Endothelial cell (in vitro differentiated cells): Measurements from ENCODE around the gene KDM6B. TPM values are rescaled to one million over a fixed set of nuclear protein-coding genes. Genes with fewer than 3 reads are reported as not detected.

Experiments
- DNase-seq: peaks from one replicate; pipeline ENCODE4 v3.0.0; 2021; ENCODE audit warnings: low spot score
- H3K27ac Mint-ChIP-seq: one replicate; pipeline ENCODE4 v1.8.0; 2021; ENCODE audit warnings: mixed read lengths, inconsistent platforms; ENCODE audit not compliant: unreplicated experiment
- H3K27me3 Mint-ChIP-seq: one replicate; pipeline ENCODE4 v1.8.0; 2021; ENCODE audit warnings: mild to moderate bottlenecking, moderate library complexity, mixed read lengths, inconsistent platforms; ENCODE audit not compliant: unreplicated experiment
- H3K36me3 Mint-ChIP-seq: one replicate; pipeline ENCODE4 v1.8.0; 2021; ENCODE audit warnings: mild to moderate bottlenecking, low read depth, mixed read lengths, inconsistent platforms; ENCODE audit not compliant: unreplicated experiment
- H3K4me1 Mint-ChIP-seq: one replicate; pipeline ENCODE4 v1.8.0; 2021; ENCODE audit warnings: mild to moderate bottlenecking, mixed read lengths, inconsistent platforms; ENCODE audit not compliant: unreplicated experiment
- H3K4me3 Mint-ChIP-seq: one replicate; pipeline ENCODE4 v1.8.0; 2021; ENCODE audit warnings: mild to moderate bottlenecking, mixed read lengths, inconsistent platforms; ENCODE audit not compliant: unreplicated experiment
- H3K9me3 Mint-ChIP-seq: one replicate; pipeline ENCODE4 v1.8.0; 2021; ENCODE audit warnings: mixed read lengths, inconsistent platforms; ENCODE audit not compliant: unreplicated experiment
- long read RNA-seq: library from polyadenylated mRNA; unstranded; transcript quantifications from one replicate; pipeline ENCODE4 v2.0.0, GENCODE V29; 2020; ENCODE audit not compliant: unreplicated experiment
- total RNA-seq: library from RNA; stranded (reverse); fragmentation: NEBNext Ultra II Directional; extraction: Animal tissue kit (Norgen Biotek cat#: 25700); gene quantifications from one replicate; pipeline ENCODE4 v1.2.1, GENCODE V29; 2021; ENCODE audit not compliant: unreplicated experiment
- TF ChIP-seq, protein P1 (sequence below): fragments of 200-600 bp; sonication (generic); IDR thresholded peaks from one replicate; pipeline ENCODE4 v1.5.0; 2021; ENCODE audit warnings: antibody characterized with exemption; ENCODE audit not compliant: unreplicated experiment

Gene KDM6B, protein sequence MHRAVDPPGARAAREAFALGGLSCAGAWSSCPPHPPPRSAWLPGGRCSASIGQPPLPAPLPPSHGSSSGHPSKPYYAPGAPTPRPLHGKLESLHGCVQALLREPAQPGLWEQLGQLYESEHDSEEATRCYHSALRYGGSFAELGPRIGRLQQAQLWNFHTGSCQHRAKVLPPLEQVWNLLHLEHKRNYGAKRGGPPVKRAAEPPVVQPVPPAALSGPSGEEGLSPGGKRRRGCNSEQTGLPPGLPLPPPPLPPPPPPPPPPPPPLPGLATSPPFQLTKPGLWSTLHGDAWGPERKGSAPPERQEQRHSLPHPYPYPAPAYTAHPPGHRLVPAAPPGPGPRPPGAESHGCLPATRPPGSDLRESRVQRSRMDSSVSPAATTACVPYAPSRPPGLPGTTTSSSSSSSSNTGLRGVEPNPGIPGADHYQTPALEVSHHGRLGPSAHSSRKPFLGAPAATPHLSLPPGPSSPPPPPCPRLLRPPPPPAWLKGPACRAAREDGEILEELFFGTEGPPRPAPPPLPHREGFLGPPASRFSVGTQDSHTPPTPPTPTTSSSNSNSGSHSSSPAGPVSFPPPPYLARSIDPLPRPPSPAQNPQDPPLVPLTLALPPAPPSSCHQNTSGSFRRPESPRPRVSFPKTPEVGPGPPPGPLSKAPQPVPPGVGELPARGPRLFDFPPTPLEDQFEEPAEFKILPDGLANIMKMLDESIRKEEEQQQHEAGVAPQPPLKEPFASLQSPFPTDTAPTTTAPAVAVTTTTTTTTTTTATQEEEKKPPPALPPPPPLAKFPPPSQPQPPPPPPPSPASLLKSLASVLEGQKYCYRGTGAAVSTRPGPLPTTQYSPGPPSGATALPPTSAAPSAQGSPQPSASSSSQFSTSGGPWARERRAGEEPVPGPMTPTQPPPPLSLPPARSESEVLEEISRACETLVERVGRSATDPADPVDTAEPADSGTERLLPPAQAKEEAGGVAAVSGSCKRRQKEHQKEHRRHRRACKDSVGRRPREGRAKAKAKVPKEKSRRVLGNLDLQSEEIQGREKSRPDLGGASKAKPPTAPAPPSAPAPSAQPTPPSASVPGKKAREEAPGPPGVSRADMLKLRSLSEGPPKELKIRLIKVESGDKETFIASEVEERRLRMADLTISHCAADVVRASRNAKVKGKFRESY (N-terminal part only)
- total RNA-seq: 47.4 TPM
- long read RNA-seq, partial matches to known transcripts: 1 of 1 reads
- long read RNA-seq, other reads (novel, unspliced or antisense): 0 of 1 reads

GRCh38 chr17:7833795-7834541 lies at the start of gene KDM6B:
Gene KDM6B, plus strand, starts transcription at chr17:7834217. Its CDS starts 11,338 bp downstream, at chr17:7845555.
- Mint-ChIP-seq H3K27ac (peak within 1 kb of the TSS; percentile 99), H3K36me3 (no peaks in the 10 kb centered on the region), H3K4me1 (peaks cover 30% of the 10 kb centered on the region), H3K4me3 (peak within 1 kb of the TSS; percentile 92), H3K27me3 (peaks cover 41% of the 10 kb centered on the region), H3K9me3 (no peaks in the 10 kb centered on the region)
- DNase-seq: peak; percentile 85
- TF ChIP-seq, protein P1, sequence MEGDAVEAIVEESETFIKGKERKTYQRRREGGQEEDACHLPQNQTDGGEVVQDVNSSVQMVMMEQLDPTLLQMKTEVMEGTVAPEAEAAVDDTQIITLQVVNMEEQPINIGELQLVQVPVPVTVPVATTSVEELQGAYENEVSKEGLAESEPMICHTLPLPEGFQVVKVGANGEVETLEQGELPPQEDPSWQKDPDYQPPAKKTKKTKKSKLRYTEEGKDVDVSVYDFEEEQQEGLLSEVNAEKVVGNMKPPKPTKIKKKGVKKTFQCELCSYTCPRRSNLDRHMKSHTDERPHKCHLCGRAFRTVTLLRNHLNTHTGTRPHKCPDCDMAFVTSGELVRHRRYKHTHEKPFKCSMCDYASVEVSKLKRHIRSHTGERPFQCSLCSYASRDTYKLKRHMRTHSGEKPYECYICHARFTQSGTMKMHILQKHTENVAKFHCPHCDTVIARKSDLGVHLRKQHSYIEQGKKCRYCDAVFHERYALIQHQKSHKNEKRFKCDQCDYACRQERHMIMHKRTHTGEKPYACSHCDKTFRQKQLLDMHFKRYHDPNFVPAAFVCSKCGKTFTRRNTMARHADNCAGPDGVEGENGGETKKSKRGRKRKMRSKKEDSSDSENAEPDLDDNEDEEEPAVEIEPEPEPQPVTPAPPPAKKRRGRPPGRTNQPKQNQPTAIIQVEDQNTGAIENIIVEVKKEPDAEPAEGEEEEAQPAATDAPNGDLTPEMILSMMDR: no peak

- Mint-ChIP-seq H3K27me3 (peaks cover 7% of the 10 kb centered on the region), H3K27ac (no peak overlapping the region), H3K9me3 (no peaks in the 10 kb centered on the region), H3K36me3 (no peaks in the 10 kb centered on the region), H3K4me1 (no peaks in the 10 kb centered on the region), H3K4me3 (no peak overlapping the region)
- no peak for DNase-seq
- TF ChIP-seq, protein P1: no peak
Observed at GRCh38 chr17:7786866-7787265, 47.2 kb upstream of the KDM6B start.

GRCh38 chr17:7789131-7789530 lies 44.9 kb upstream of the KDM6B start:
- DNase-seq: no peak
- H3K27ac Mint-ChIP-seq: no peak overlapping the region
- peaks cover 5% of the 10 kb centered on the region for H3K27me3 Mint-ChIP-seq
- no peaks in the 10 kb centered on the region for H3K36me3 Mint-ChIP-seq
- peaks cover 4% of the 10 kb centered on the region for H3K4me1 Mint-ChIP-seq
- H3K4me3 Mint-ChIP-seq: peak overlapping the region; percentile 23
- TF ChIP-seq, protein P1: no peak
- no peaks in the 10 kb centered on the region for H3K9me3 Mint-ChIP-seq

DNA sequence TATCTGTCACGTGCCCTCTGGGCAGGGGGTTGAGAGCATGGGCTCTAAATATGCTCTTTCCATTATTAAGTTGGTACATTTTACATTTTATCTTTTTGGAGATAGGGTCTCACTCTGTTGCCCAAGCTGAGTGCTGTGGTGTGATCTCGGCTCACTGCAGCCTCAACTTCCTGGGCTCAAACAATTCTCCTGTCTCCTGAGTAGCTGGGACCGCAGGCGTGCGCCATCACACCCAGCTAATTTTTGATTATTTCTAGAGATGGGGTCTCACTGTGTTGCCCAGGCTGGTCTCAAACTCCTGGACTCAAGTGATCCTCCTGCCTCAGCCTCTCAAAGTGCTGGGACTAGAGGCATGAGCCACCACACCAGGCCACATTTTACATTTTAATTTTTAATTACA lies 43.9 kb upstream of the KDM6B start:
- no peak for DNase-seq
- H3K4me1 Mint-ChIP-seq: peaks cover 7% of the 10 kb centered on the region
- H3K9me3 Mint-ChIP-seq: no peaks in the 10 kb centered on the region
- H3K27ac Mint-ChIP-seq: no peak overlapping the region
- TF ChIP-seq, protein P1: no peak
- no peaks in the 10 kb centered on the region for H3K36me3 Mint-ChIP-seq
- H3K27me3 Mint-ChIP-seq: peaks cover 5% of the 10 kb centered on the region
- H3K4me3 Mint-ChIP-seq: no peak overlapping the region
